Peyer's patch (tissue), 4 donors: Measurements from ENCODE around the gene RANBP1. TPM values are rescaled to one million over a fixed set of nuclear protein-coding genes. Genes with fewer than 3 reads are reported as not detected.

Experiments
- DNase-seq, 3 donors: peaks; one replicate each; pipeline ENCODE4 v3.0.0-alpha.2; 2017 to 2019
- H3K27ac ChIP-seq, 4 donors: fragments of 200-600 bp; sonication (generic); one replicate each; pipeline ENCODE4 v1.5.1; 2016 to 2019
- H3K27me3 ChIP-seq, 2 donors: fragments of 200-600 bp; sonication (generic); one replicate each; pipeline ENCODE4 v1.5.1; 2019
- H3K36me3 ChIP-seq, 3 donors: fragments of 200-600 bp; sonication (generic); one replicate each; pipeline ENCODE4 v1.5.1; 2016 to 2019
- H3K4me1 ChIP-seq, 4 donors: fragments of 200-600 bp; sonication (generic); one replicate each; pipeline ENCODE4 v1.5.1; 2016 to 2019
- H3K4me3 ChIP-seq, 4 donors: fragments of 200-600 bp; sonication (generic); 1 replicate in 3 of 4; 2 replicates in 1 of 4; pipeline ENCODE4 v1.5.1; 2016 to 2019; ENCODE audit warnings: mild to moderate bottlenecking in 1 of 4
- H3K9me3 ChIP-seq, 4 donors: fragments of 200-600 bp; sonication (generic); one replicate each; pipeline ENCODE4 v1.5.1; 2016 to 2019; ENCODE audit warnings: mild to moderate bottlenecking in 1 of 4
- POLR2A ChIP-seq, 2 donors: fragments of 450-650 bp; IDR thresholded peaks; one replicate each; pipeline ENCODE4 v1.5.1; 2017; ENCODE audit warnings: antibody characterized with exemption in 2 of 2, mild to moderate bottlenecking in 2 of 2, moderate library complexity in 2 of 2
- total RNA-seq, 4 donors: library from RNA; depleted of rRNA; stranded (reverse); fragments of >200 nt; gene quantifications; one replicate each; pipeline ENCODE4 v1.1.0, GENCODE V29; 2016
- TF ChIP-seq, protein P1 (sequence below), 6 experiments: fragments of 450-650 bp in 4 of 6; fragments of 200-600 bp in 2 of 6; sonication (generic) in 1 of 6; IDR thresholded peaks; one replicate each; pipeline ENCODE4 v1.5.1; 2017 to 2019; ENCODE audit warnings: antibody characterized with exemption in 6 of 6, mild to moderate bottlenecking in 3 of 6, moderate library complexity in 1 of 6

RANBP1 gene
- total RNA-seq, 4 donors from 2014 or later: 103 to 203 (median 163) TPM

DNA sequence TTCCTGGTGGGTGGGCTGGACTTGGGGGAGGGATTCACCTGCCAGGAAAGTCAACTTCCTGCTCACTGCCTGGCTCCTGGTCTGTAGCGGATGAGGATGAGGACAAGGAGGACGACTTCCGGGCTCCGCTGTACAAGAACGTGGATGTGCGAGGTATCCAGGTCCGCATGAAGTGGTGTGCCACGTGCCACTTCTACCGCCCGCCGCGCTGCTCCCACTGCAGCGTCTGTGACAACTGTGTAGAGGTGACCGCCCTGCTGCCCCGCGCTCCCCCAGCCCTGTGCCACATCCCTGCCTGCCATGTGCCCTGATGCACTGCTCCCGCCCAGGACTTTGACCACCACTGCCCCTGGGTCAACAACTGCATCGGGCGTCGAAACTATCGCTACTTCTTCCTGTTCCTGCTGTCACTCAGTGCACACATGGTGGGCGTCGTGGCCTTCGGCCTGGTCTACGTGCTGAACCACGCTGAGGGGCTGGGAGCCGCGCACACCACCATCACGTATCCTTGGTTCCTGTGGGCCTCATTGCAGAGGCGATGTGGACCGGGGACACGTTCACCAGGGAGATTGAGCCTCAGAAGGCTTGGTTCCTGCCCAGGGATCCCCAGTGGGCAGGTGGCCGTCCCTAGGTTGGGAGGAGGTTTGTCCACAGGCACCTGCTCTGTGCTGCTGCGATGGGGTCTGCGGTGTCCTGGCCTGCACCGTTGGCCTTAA is 23.6 kb downstream of the RANBP1 start:
- no peaks in the 10 kb centered on the region for H3K9me3 ChIP-seq
- no peak overlapping the region for H3K27ac ChIP-seq
- no peak for DNase-seq
- no peak for TF ChIP-seq POLR2A (IDR thresholded peaks at IDR 0.05)
- TF ChIP-seq, protein P1, sequence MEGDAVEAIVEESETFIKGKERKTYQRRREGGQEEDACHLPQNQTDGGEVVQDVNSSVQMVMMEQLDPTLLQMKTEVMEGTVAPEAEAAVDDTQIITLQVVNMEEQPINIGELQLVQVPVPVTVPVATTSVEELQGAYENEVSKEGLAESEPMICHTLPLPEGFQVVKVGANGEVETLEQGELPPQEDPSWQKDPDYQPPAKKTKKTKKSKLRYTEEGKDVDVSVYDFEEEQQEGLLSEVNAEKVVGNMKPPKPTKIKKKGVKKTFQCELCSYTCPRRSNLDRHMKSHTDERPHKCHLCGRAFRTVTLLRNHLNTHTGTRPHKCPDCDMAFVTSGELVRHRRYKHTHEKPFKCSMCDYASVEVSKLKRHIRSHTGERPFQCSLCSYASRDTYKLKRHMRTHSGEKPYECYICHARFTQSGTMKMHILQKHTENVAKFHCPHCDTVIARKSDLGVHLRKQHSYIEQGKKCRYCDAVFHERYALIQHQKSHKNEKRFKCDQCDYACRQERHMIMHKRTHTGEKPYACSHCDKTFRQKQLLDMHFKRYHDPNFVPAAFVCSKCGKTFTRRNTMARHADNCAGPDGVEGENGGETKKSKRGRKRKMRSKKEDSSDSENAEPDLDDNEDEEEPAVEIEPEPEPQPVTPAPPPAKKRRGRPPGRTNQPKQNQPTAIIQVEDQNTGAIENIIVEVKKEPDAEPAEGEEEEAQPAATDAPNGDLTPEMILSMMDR (IDR thresholded peaks at IDR 0.05): no peak
- H3K4me1 ChIP-seq: peaks cover 0 to 21% (median 2%) of the 10 kb centered on the region in 4 donors
- H3K4me3 ChIP-seq: no peak overlapping the region
- peaks cover 0 to 8% (median 0%) of the 10 kb centered on the region in 3 donors for H3K36me3 ChIP-seq
- no peaks in the 10 kb centered on the region for H3K27me3 ChIP-seq

DNA sequence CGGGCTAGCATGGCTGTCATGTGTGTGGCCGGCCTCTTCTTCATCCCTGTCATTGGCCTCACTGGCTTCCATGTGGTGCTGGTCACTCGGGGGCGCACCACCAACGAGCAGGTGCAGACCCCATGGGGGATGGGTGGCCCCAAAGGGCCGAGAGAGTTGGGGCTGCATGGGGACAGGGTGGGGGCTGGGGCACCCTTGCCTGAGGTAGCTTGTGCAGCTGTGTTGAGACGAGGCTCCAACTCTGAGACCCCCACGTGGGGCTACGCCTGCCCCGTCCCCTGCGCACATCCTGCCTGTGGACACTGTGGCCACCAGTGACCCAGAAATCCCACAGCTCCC is 24.2 kb downstream of the RANBP1 start:
- peaks cover 0 to 8% (median 0%) of the 10 kb centered on the region in 3 donors for H3K36me3 ChIP-seq
- TF ChIP-seq POLR2A (IDR thresholded peaks at IDR 0.05): no peak
- TF ChIP-seq, protein P1 (IDR thresholded peaks at IDR 0.05): no peak
- no peaks in the 10 kb centered on the region for H3K27me3 ChIP-seq
- H3K27ac ChIP-seq: no peak overlapping the region
- DNase-seq: no peak
- no peak overlapping the region for H3K4me3 ChIP-seq
- H3K4me1 ChIP-seq: peaks cover 0 to 18% (median 2%) of the 10 kb centered on the region in 4 donors
- no peaks in the 10 kb centered on the region for H3K9me3 ChIP-seq

DNA sequence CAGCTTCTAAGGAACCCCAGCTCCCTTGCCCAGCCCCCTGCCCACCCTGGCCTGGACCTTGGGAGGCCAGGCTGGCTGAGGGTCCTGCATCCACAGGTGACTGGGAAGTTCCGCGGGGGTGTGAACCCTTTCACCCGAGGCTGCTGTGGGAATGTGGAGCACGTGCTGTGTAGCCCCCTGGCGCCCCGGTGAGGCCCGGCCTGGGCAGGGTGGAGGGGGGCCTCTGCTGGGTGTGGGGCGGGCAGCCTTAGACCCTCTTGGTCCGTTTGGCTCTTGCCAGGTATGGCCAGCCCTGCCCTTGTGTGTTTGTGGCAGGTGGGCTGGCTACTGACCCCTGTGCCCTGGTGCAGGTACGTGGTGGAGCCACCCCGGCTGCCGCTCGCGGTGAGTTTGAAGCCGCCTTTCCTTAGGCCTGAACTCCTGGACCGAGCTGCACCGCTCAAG is 24.6 kb downstream of the RANBP1 start:
- H3K4me3 ChIP-seq: no peak overlapping the region
- H3K36me3 ChIP-seq: peaks cover 0 to 8% (median 0%) of the 10 kb centered on the region in 3 donors
- H3K27ac ChIP-seq: no peak overlapping the region
- no peaks in the 10 kb centered on the region for H3K9me3 ChIP-seq
- TF ChIP-seq, protein P1 (IDR thresholded peaks at IDR 0.05): no peak
- no peak for TF ChIP-seq POLR2A (IDR thresholded peaks at IDR 0.05)
- peaks cover 0 to 18% (median under 1%) of the 10 kb centered on the region in 4 donors for H3K4me1 ChIP-seq
- no peak for DNase-seq
- no peaks in the 10 kb centered on the region for H3K27me3 ChIP-seq

- Histone ChIP-seq H3K4me3 (no peak overlapping the region), H3K4me1 (peaks cover 0 to 14% (median 0%) of the 10 kb centered on the region in 4 donors), H3K27ac (no peak overlapping the region), H3K27me3 (no peaks in the 10 kb centered on the region), H3K36me3 (peaks cover 0 to 8% (median 0%) of the 10 kb centered on the region in 3 donors), H3K9me3 (no peaks in the 10 kb centered on the region)
- no peak for TF ChIP-seq POLR2A (IDR thresholded peaks at IDR 0.05)
- TF ChIP-seq, protein P1 (IDR thresholded peaks at IDR 0.05): no peak
- DNase-seq: no peak
These were observed 25.5 kb downstream of the RANBP1 start for GRCh38 chr22:20141186-20142077.

DNA sequence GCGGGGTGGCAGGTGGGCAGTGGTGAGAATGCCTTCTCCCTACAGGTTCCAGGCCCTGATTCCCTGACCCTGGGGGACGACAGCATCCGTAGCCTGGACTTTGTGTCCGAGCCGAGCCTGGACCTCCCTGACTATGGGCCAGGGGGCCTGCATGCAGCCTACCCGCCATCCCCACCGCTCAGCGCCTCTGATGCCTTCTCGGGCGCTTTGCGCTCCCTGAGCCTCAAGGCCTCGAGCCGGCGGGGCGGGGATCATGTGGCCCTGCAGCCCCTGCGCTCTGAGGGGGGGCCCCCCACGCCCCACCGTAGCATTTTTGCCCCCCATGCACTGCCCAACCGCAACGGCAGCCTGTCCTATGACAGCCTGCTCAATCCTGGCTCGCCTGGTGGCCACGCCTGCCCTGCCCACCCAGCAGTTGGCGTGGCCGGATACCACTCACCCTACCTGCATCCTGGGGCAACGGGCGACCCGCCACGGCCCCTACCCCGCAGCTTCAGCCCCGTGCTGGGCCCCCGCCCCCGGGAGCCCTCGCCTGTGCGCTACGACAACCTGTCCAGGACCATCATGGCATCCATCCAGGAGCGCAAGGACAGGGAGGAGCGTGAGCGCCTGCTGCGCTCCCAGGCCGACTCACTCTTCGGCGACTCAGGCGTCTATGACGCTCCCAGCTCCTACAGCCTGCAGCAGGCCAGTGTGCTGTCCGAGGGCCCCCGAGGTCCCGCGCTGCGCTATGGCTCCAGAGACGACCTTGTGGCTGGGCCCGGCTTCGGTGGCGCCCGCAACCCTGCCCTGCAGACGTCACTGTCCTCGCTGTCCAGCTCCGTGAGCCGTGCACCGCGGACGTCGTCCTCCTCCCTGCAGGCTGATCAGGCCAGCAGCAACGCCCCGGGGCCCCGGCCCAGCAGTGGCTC is 27.1 kb downstream of the RANBP1 start:
- Histone ChIP-seq H3K4me1 (peaks cover 0 to 1% (median 0%) of the 10 kb centered on the region in 4 donors), H3K9me3 (no peaks in the 10 kb centered on the region), H3K27ac (no peak overlapping the region), H3K27me3 (no peaks in the 10 kb centered on the region), H3K4me3 (no peak overlapping the region), H3K36me3 (peaks cover 0 to 8% (median 0%) of the 10 kb centered on the region in 3 donors)
- DNase-seq: no peak
- TF ChIP-seq, protein P1 (IDR thresholded peaks at IDR 0.05): no peak
- TF ChIP-seq POLR2A (IDR thresholded peaks at IDR 0.05): no peak
